NCI-H1417 (cell line): ENCODE results near the gene GOLGA7B.

Experiments used
- DNase-seq, 3 experiments: peaks; one replicate each; lab custom pipeline; 2025; lab: John Stamatoyannopoulos, UW

Gene GOLGA7B

DNA sequence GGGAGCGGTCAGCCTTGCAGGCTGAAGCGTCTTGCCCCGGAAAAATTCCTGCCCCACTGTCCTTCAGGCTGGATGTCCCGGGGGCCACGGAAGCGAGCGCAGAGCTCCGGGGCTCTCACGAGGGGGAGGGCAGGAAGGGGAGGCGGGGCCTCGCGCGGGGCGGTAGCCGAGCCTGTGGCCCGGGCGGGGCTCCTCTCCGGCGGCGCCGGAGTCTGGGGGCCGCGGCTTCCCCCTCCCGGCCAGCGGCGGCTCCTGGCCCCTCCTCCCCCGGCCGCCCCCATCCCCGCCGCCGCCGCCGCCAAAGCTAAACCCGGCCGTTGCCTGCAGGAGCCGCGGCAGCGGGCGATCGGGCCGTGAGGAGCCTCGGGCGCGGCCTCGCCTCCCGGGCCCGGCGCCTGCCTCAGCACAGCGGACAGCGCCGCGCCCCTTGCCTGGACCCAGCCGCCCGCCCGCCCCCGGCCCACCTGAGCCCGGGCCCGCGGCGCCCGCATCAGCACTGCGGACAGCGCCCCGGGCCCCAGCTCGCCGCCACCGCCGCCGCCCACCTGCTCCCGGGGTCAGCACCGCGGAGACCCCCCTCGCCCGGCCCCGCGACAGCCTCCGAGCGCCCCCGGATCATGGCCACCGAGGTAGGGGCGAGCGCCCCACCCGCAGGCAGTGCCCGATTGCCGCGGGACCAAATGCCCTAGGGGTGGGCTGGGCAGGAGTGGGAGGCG is at the start of gene GOLGA7B:
GOLGA7B (plus strand) TSS at position 157 of the 716 bp plus-strand sequence; CDS start at position 618, 461 bp downstream.
- DNase-seq, result peak; percentile 20 to 73 (median 70)

GRCh38 chr10:97800474-97800873 is 49.2 kb upstream of the GOLGA7B start:
- no peak for DNase-seq

- no peak for DNase-seq
These were observed 48.2 kb upstream of the GOLGA7B start for GRCh38 chr10:97801422-97801821.

DNA sequence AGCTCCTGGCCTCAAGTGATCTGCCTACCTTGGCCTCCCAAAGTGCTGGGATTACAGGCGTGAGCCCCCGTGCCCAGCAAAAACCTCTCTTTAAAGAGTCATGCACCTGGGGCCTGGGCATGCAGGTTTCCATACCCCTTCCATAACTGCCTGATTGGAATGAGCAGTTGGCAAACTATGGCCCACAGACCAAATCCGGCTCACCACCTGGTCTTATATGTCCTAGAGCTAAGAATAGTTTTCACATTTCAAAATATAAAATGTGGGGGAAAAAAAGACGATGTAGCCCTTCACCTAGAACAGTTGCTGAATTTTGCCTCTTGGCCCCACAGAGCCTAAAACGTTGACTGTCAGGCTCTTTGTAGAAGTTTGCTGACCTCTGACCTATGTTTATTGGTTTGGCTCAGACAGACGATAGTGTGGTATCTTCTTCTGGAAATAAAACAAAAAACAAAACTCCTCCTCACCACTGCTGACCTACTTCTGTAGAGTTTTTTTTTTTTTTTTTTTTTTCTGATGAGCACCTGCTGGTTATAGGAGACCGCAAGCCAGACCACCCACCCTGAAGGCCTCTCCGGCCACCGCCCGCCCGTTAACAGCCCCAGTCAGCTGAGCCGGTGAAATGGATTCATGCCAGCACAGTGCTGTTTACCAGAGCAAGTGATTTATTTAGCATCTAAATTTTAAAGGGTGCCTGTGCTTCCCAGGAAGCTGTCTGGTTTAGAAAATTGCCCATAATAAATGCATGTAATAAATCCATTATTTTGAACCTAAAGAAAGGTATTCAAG is 44.4 kb upstream of the GOLGA7B start:
- peak in 2 of 3 experiments; percentile 6 to 50 for DNase-seq

DNA sequence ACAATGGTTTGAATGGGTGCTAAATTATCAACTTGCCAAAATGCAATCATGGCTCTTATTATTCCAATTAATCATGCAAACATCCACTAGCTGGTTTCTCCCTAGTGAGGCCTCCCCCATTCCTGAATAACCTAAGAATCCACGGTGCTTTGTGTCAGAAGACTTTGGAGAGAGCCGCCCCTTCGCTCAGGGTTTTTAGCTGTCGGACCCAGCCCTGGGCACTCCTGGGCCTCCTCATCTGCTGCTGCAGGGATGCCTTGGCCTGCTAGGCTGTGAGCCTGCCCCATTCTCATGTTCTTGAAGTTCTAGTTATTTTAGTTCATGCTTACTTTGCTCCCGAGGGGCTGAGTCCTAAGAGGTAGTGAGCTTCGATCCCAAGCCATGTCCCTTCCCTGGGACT is 43.7 kb upstream of the GOLGA7B start:
- DNase-seq, result peak in 2 of 3 experiments; percentile 6 to 50

GRCh38 chr10:97810446-97810845 is 39.2 kb upstream of the GOLGA7B start:
- no peak for DNase-seq

GRCh38 chr10:97811958-97812357 is 37.7 kb upstream of the GOLGA7B start:
- no peak for DNase-seq

DNA sequence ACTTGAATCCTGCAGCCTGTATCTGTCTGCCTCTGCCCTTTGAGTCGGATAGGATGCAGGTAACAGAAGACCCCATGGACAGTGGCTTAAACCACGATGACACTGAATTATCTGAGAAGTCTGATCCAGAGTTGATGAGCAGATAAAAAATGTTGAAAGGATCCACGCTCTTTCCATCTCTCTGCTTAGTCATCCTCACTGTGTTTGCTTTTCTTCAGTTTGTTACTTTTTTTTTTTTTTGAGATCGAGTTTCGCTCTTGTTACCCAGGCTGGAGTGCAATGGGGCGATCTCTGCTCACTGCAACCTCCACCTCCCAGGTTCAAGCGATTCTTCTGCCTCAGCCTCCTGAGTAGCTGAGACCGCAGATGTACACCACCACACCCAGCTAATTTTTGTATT is 36.9 kb upstream of the GOLGA7B start:
- no peak for DNase-seq

GRCh38 chr10:97813311-97813710 is 36.3 kb upstream of the GOLGA7B start:
- no peak for DNase-seq

GRCh38 chr10:97814996-97815395 is 34.6 kb upstream of the GOLGA7B start:
- DNase-seq, result no peak

DNA sequence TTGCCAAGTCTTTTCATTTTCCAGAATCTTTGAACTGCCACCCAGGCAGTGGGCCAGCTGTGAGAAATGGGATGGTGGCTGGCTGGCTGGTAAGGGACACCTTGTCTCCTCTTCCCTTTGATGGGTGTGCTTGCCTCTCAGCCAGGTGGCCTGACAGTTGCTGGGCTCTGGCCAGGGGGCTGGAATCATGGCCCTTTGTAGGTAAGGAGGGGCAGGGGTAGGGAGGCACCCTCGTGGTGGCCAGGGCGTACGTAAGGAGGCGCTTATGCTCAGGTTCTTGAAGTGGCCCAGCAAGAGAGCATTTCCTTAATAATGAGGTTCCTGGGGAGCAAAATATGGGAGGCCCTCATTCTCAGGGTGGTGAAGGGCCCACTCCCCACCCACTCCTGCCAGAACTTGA is 33.0 kb upstream of the GOLGA7B start:
- DNase-seq, result no peak

- DNase-seq, result no peak
These were observed 31.1 kb upstream of the GOLGA7B start for GRCh38 chr10:97818572-97818971.

GRCh38 chr10:97820096-97820704 is 29.4 kb upstream of the GOLGA7B start:
- DNase-seq, result no peak

DNA sequence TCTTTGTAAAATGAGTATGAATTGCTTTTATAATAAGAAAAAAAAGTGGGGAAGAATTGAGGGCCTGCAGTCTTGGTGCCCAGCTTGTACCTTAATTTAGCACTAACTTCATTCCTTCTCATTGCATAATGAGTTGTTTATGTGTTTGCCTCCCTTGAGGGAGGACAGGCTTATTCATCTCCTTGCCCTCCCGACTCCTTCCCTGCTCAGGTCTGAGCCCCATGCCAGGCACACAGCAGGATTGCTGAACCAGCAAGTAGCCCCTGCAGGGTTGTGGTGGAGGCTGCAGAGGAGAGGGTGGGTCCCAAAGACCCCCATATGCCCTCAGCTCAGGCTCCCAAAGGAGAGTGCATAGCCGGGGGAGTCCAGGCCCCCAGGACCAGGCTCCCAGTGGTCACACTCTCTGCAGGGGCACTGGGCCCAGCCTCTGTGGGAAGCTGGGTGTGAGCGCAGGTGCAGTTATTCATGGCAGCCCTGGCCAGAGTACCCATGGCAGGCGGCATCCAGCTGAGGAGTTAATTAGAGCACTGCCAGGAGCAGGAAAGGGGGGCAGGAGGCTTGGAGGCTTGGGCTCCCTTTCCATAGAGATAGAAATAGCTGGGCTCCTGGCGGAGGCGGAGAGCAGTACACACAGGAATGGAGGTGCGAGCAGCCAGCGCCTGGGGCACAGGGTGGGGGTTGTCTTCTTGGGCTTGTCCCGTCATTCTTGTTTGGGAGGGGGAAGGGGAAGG is 28.2 kb upstream of the GOLGA7B start:
- peak in 2 of 3 experiments; percentile 55 to 76 for DNase-seq

GRCh38 chr10:97822261-97822687 is 27.4 kb upstream of the GOLGA7B start:
- DNase-seq, result peak in 2 of 3 experiments; percentile 32 to 58

DNA sequence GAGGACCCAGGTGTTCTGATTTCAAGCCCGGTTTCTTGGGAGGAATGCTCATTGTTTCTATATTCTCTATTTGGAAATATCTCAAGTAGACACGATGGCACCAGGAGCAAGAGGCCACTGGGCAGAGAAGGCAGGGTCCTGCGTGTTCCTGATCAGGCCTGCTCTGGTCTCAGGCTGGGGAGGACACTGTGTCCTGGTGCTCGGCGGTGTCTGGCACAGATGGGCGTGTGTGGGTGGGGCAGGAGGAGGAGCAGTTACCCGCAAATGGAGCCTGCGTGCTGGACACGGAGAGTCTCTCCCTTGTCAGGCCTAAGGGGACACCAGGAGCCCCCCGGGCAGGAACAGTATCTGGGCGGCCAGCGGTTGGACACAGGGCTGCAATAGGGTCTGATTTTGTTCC is 25.9 kb upstream of the GOLGA7B start:
- no peak for DNase-seq

GRCh38 chr10:97825020-97825760 is 24.5 kb upstream of the GOLGA7B start:
- no peak for DNase-seq

DNA sequence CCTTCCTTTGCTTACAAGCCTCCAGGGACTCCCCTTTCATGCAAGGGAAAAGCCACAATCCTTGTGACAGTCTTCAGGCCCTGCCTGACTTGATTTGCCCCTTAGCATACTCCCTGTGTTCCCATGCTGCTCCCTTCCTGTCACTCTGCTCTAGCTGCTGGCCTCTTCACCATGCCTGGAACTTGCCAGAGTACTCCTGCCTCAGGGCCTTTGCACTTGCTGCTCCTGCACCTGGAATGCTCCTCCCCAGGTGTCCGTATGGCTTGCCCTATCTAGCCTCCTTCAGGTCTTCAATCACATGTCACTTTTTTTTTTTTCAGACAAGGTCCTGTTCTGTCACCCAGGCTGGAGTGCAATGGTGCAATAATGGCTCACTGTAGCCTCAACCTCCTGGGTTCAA is 22.8 kb upstream of the GOLGA7B start:
- DNase-seq, result no peak

DNA sequence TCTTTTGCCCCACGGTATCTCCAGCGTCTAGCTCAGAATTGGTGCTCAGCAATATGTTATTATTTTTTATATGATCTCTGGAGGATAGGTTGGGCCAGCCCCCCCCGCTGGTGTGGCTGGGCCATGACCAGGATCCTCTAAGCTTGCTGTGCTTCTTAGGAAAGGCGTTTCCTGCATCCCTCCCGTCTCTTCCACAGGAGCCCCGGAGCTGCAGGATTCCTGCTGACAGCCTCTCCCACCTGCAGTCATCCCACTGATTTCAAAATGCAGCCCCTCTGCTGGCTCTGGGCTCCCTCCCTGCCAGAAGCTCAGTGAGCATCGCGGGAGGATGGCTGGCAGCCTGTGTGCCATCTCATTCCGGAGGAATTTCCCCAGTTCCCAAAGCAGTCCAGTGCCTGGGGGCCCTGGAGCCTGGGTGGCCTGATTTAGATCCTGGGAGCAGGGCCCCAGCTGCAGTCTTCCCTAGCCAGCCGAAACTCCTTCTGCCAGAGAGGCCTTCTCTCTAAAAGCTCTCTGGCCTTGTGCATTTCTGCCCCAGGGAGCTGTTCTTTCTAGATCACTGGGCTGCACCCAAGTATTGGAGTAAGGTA is 21.8 kb upstream of the GOLGA7B start:
- DNase-seq, result no peak

DNA sequence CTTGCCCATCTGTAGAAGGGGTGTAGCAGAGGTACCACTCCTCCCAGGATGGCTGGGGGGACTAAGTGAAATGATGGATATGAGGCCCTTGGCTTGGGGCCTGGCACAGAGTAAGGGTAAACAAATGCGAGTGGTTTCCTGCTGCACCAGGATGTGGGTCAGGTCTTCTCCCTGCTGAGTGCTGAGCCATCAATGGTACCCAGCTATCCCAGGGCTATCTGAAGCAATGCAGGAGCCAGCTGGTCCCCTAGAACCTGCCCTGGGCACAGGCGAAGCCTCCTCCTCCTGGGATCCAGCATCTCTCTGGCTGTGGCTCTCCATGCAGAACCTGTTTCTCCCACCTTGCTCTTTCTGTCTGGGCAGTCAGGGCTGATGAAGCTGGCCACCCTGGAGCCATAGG is 20.9 kb upstream of the GOLGA7B start:
- no peak for DNase-seq

GRCh38 chr10:97830064-97830463 is 19.6 kb upstream of the GOLGA7B start:
- DNase-seq, result peak; percentile 25 to 69 (median 43)
